GM13976 (cell line): Measurements from ENCODE around the gene CCDC40.

Experiments used
- DNase-seq: peaks from one replicate; pipeline ENCODE4 v3.0.0; 2012; ENCODE audit warnings: low spot score
- CTCF ChIP-seq: IDR thresholded peaks from 2 replicates; pipeline ENCODE4 v1.5.1; 2012; ENCODE audit warnings: borderline replicate concordance, mild to moderate bottlenecking; ENCODE audit not compliant: insufficient read depth; ENCODE audit errors: extremely low read depth, missing control alignments, control extremely low read depth
- in situ Hi-C: fragments of 300-500 bp; cut with MboI; formaldehyde crosslinking; loops from one replicate; pipeline ENCODE4 v1.12.0; 2022; ENCODE audit warnings: low sequenced_read_pairs, mixed read lengths, inconsistent platforms; ENCODE audit not compliant: unreplicated experiment

Gene CCDC40

GRCh38 chr17:80060644-80061043 lies 24.2 kb downstream of the CCDC40 start:
- in situ Hi-C loops, result no loop called here
- no peak for DNase-seq

GRCh38 chr17:80061421-80061820 lies 25.0 kb downstream of the CCDC40 start:
- in situ Hi-C loops, result no loop called here
- TF ChIP-seq CTCF, result no peak
- no peak for DNase-seq

More at GRCh38 chr17:80060644-80061043, 24.2 kb downstream of the CCDC40 start:
- TF ChIP-seq CTCF, result no peak

GRCh38 chr17:80063830-80064585 lies 27.6 kb downstream of the CCDC40 start:
- TF ChIP-seq CTCF, result no peak
- in situ Hi-C loops, result no loop called here
- DNase-seq, result no peak

- no peak for DNase-seq
- no peak for TF ChIP-seq CTCF
- in situ Hi-C loops, result no loop called here
These were observed 28.3 kb downstream of the CCDC40 start for GRCh38 chr17:80064696-80065095.

- DNase-seq, result no peak
- no peak for TF ChIP-seq CTCF
- in situ Hi-C loops, result no loop called here
These were observed 29.2 kb downstream of the CCDC40 start for GRCh38 chr17:80065478-80066170.

GRCh38 chr17:80067393-80067986 lies 31.0 kb downstream of the CCDC40 start:
- in situ Hi-C loops, result no loop called here
- no peak for DNase-seq
- no peak for TF ChIP-seq CTCF
